Endothelial cell of umbilical vein (primary cell): Measurements from ENCODE around the gene HGFAC. TPM values are rescaled to one million over a fixed set of nuclear protein-coding genes. Genes with fewer than 3 reads are reported as not detected.

Experiments
- BruUV-seq: library from RNA; stranded (reverse); fragments of 400-500 nt; replicated peaks from 2 replicates; lab custom pipeline; 2021; lab: Mats Ljungman, UMichigan
- CTCF ChIA-PET: fragments of 300-600, 350-600 bp; sonication (Branson Sonifier 250); formaldehyde crosslinking; loops from one replicate; lab custom pipeline; 2021; ENCODE audit warnings: antibody characterized with exemption, inconsistent platforms; lab: Charles Lee
- POLR2A ChIA-PET: fragments of 300-600, 350-600 bp; sonication (Branson Sonifier 250); formaldehyde crosslinking; loops from one replicate; lab custom pipeline; 2021; ENCODE audit warnings: antibody characterized with exemption, inconsistent platforms; lab: Charles Lee
- DNase-seq: peaks from one replicate; pipeline ENCODE4 v3.0.0-alpha.2; 2011; ENCODE audit warnings: low read depth, low spot score
- FAIRE-seq: peaks from 2 replicates; lab custom pipeline; 2011; peaks lifted over from hg19 to GRCh38; lab: Jason Lieb, UNC
- H2AFZ ChIP-seq: 2 replicates; pipeline ENCODE4 v1.6.0; 2012; ENCODE audit warnings: low read depth, low read length, control low read depth, inconsistent platforms
- H3K27ac ChIP-seq: 2 replicates; pipeline ENCODE4 v1.5.1; 2011; ENCODE audit warnings: low read depth, mild to moderate bottlenecking, control low read depth, low read length, moderate library complexity; ENCODE audit not compliant: insufficient read depth
- H3K27me3 ChIP-seq, 2 experiments: 2 replicates each; pipeline versions ENCODE4 v1.6.0 to v1.6.1; 2011; ENCODE audit warnings: low read length in 2 of 2, mixed read lengths in 1 of 2; ENCODE audit not compliant: control insufficient read depth in 2 of 2, insufficient read depth in 2 of 2
- H3K36me3 ChIP-seq, 2 experiments: 2 replicates in 1 of 2; 3 replicates in 1 of 2; pipeline ENCODE4 v1.5.1; 2011; ENCODE audit warnings: low read length in 2 of 2, mild to moderate bottlenecking in 1 of 2, moderate library complexity in 1 of 2; ENCODE audit not compliant: control insufficient read depth in 2 of 2, insufficient read depth in 2 of 2; ENCODE audit errors: extremely low read depth in 1 of 2
- H3K4me1 ChIP-seq: 3 replicates; pipeline ENCODE4 v1.5.1; 2011; ENCODE audit warnings: mild to moderate bottlenecking, low read length; ENCODE audit not compliant: control insufficient read depth, insufficient read depth; ENCODE audit errors: extremely low read depth
- H3K4me2 ChIP-seq: 2 replicates; pipeline ENCODE4 v1.6.1; 2011; ENCODE audit warnings: low read length, control low read depth, mixed read lengths; ENCODE audit not compliant: insufficient read depth
- H3K4me3 ChIP-seq, 3 experiments: fragments of 200-600 bp in 1 of 3; sonication (generic), shearing (Covaris generic) in 1 of 3; replicated peaks in 1 of 3; 2 replicates each; pipeline ENCODE4 v1.5.1; 2011 to 2016; ENCODE audit warnings: control low read depth in 3 of 3, low read length in 3 of 3, mild to moderate bottlenecking in 2 of 3, inconsistent platforms in 1 of 3, low read depth in 1 of 3, moderate library complexity in 1 of 3; ENCODE audit not compliant: insufficient read depth in 1 of 3
- H3K79me2 ChIP-seq: 2 replicates; pipeline ENCODE4 v1.6.0; 2012; ENCODE audit warnings: low read length, inconsistent platforms; ENCODE audit not compliant: control insufficient read depth, insufficient read depth
- H3K9ac ChIP-seq: replicated peaks from 2 replicates; pipeline ENCODE3; 2011; ENCODE audit warnings: low read length, control low read depth; ENCODE audit not compliant: insufficient read depth; ENCODE audit errors: extremely low read depth
- H3K9me1 ChIP-seq: replicated peaks from 3 replicates; pipeline ENCODE4 v1.6.0; 2011; ENCODE audit warnings: mild to moderate bottlenecking, low read length; ENCODE audit not compliant: control insufficient read depth, insufficient read depth; ENCODE audit errors: extremely low read depth
- H3K9me3 ChIP-seq: replicated peaks from 2 replicates; pipeline ENCODE4 v1.5.1; 2012; ENCODE audit warnings: low read length, inconsistent platforms; ENCODE audit not compliant: control insufficient read depth, insufficient read depth
- H4K20me1 ChIP-seq: replicated peaks from 2 replicates; pipeline ENCODE3; 2011; ENCODE audit warnings: mild to moderate bottlenecking, low read length; ENCODE audit not compliant: control insufficient read depth, insufficient read depth; ENCODE audit errors: extremely low read depth
- EZH2 ChIP-seq: IDR thresholded peaks from 2 replicates; pipeline ENCODE4 v1.6.1; 2012; ENCODE audit warnings: borderline replicate concordance, low read depth, mild to moderate bottlenecking, moderate library complexity, low read length, inconsistent platforms; ENCODE audit not compliant: severe bottlenecking
- GATA2 ChIP-seq: IDR thresholded peaks from 2 replicates; pipeline ENCODE4 v1.7.0; 2011; ENCODE audit warnings: low read depth, mild to moderate bottlenecking, moderate library complexity, mixed read lengths, low read length; ENCODE audit not compliant: insufficient read length, insufficient read depth
- JUN ChIP-seq: IDR thresholded peaks from 2 replicates; pipeline ENCODE4 v1.6.1; 2011; ENCODE audit warnings: borderline replicate concordance, low read depth; ENCODE audit not compliant: insufficient read length, insufficient read depth
- POLR2A ChIP-seq: IDR thresholded peaks from 2 replicates; pipeline ENCODE4 v1.6.1; 2012; ENCODE audit warnings: low read depth, mild to moderate bottlenecking, control low read depth, low read length
- dilution Hi-C: fragments of 300-500 bp; cut with MboI; formaldehyde crosslinking; loops from one replicate; pipeline ENCODE4 v1.15.0; 2019; ENCODE audit warnings: low sequenced_read_pairs; ENCODE audit not compliant: extremely low pct_ligation_motif_present
- intact Hi-C: fragments of 100-400 bp; cut with micrococcal nuclease; formaldehyde crosslinking; loops from one replicate; pipeline ENCODE4 v1.10.0; 2022
- polyA plus RNA-seq, 4 experiments: library from polyadenylated mRNA; depleted of rRNA in 3 of 4; stranded (reverse) in 3 of 4; unstranded in 1 of 4; fragments of >200 nt; gene quantifications; 2 replicates each; pipeline versions ENCODE4 v1.2.1 to v1.2.3, GENCODE V29; 2011 to 2012; ENCODE audit warnings: missing spikeins in 1 of 4
- total RNA-seq: library from RNA; stranded (reverse); gene quantifications from 2 replicates; pipeline ENCODE4 v1.2.3, GENCODE V29; 2021
- TF ChIP-seq, protein P1 (sequence below): IDR thresholded peaks from 2 replicates; pipeline ENCODE4 v1.6.1; 2011; ENCODE audit not compliant: insufficient read depth, insufficient read length
- TF ChIP-seq, protein P2 (sequence below), 2 donors: IDR thresholded peaks; 1 replicate in 1 of 2; 2 replicates in 1 of 2; pipeline ENCODE4 v1.5.1; 2011; ENCODE audit warnings: low read length in 2 of 2, mild to moderate bottlenecking in 2 of 2, moderate library complexity in 2 of 2, control low read depth in 1 of 2, inconsistent platforms in 1 of 2, low read depth in 1 of 2; ENCODE audit not compliant: insufficient read depth in 1 of 2; ENCODE audit errors: extremely low read depth in 1 of 2

HGFAC gene
- total and polyA plus RNA-seq, 2 donors (not counting 3 experiments of a cell fraction or from before 2014, with no cell fraction given): 0.36 to 0.49 TPM

DNA sequence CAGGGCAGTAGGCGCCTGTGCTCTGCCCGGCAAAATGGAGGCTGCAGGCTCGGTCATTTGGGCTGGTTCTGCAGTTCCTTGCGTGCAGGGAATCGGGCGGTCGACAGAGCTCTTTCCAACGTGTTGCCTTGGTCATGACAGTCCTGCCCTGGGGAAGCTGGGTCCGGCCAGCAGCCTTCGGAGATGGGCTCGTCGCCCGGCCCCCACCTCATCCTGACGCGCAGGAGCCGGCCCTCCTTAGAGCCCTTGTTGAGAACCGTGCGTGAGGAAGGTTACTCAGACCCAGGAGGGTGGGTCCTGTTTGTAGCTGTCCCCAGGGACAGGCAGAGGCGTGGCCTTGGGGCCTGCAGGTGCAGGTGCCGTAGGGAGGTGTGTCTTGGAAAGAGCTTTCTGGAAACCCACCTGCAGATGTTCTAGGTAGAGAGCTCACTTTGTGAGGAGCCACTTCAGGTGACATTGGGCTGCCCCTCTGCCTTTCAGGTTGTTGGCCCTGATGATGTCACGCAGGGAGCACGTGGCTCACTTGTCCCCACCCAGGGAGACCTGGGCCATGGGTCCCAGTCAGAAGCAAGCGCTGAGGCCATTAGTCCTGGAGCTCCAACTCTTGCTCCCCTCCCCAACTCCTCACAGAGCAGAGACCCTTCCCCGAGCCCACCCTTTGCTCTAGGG lies 15.2 kb upstream of the HGFAC start:
- Histone ChIP-seq H2AFZ (no peak overlapping the region), H3K4me3 (no peak overlapping the region), H3K9me1 (no peaks in the 10 kb centered on the region), H3K9me3 (no peaks in the 10 kb centered on the region), H4K20me1 (no peaks in the 10 kb centered on the region), H3K36me3 (peaks cover 2 to 35% of the 10 kb centered on the region in 2 experiments), H3K27me3 (no peaks in the 10 kb centered on the region), H3K4me2 (no peak overlapping the region), H3K9ac (no peak overlapping the region), H3K79me2 (no peaks in the 10 kb centered on the region), H3K4me1 (no peaks in the 10 kb centered on the region), H3K27ac (no peak overlapping the region)
- ChIA-PET CTCF (interaction anchor here (1.0 to 1.9 kb wide), 4 partner anchors 8 to 84 kb away, joined by 3 to 11 read pairs (median 4); no protein-coding TSS in a partner anchor), POLR2A (no interaction called here)
- intact Hi-C loops (loop anchor here (10.0 kb wide), 1 partner anchor 182 kb away; the partner anchor contains the start of gene MSANTD1), dilution Hi-C loops (no loop called here)
- no peak for TF ChIP-seq EZH2
- TF ChIP-seq, protein P1, sequence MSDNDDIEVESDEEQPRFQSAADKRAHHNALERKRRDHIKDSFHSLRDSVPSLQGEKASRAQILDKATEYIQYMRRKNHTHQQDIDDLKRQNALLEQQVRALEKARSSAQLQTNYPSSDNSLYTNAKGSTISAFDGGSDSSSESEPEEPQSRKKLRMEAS: no peak
- TF ChIP-seq JUN: no peak
- no peak for TF ChIP-seq GATA2
- no peak for TF ChIP-seq POLR2A
- TF ChIP-seq, protein P2, sequence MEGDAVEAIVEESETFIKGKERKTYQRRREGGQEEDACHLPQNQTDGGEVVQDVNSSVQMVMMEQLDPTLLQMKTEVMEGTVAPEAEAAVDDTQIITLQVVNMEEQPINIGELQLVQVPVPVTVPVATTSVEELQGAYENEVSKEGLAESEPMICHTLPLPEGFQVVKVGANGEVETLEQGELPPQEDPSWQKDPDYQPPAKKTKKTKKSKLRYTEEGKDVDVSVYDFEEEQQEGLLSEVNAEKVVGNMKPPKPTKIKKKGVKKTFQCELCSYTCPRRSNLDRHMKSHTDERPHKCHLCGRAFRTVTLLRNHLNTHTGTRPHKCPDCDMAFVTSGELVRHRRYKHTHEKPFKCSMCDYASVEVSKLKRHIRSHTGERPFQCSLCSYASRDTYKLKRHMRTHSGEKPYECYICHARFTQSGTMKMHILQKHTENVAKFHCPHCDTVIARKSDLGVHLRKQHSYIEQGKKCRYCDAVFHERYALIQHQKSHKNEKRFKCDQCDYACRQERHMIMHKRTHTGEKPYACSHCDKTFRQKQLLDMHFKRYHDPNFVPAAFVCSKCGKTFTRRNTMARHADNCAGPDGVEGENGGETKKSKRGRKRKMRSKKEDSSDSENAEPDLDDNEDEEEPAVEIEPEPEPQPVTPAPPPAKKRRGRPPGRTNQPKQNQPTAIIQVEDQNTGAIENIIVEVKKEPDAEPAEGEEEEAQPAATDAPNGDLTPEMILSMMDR (IDR thresholded peaks at IDR 0.05; ENCODE audit: extremely low read depth in 1 of 2, insufficient read depth in 1 of 2, low read depth in 1 of 2, low read length in 2 of 2): no peak
- BruUV-seq: no TSS peak
- DNase-seq (no peak), FAIRE-seq (no peak)
